HG03378 (cell line): Measurements from ENCODE around the gene ASCC2.
A peak's percentile ranks its signal among the peaks of the same experiment; 100 is the strongest.
"Not testable (repeated sequence)": the region's sequence is repeated elsewhere in the genome, so short reads cannot be mapped to it uniquely, and the experiment has no call there.

Source experiments
- ATAC-seq: cut with Tn5 transposase; IDR thresholded peaks from one replicate; pipeline ENCODE4 v1.9.1; 2021; ENCODE audit warnings: mild to moderate bottlenecking, moderate library complexity; ENCODE audit not compliant: unreplicated experiment

Gene ASCC2

GRCh38 chr22:29856496-29856895 lies 18.4 kb upstream of the ASCC2 start:
- no peak for ATAC-seq

GRCh38 chr22:29855611-29856181 lies 17.6 kb upstream of the ASCC2 start:
- ATAC-seq, result no peak

GRCh38 chr22:29854432-29854831 lies 16.4 kb upstream of the ASCC2 start:
- no peak for ATAC-seq

GRCh38 chr22:29848111-29848510 lies 10.0 kb upstream of the ASCC2 start:
- ATAC-seq, result no peak

- ATAC-seq, result no peak
Observed at GRCh38 chr22:29846290-29846689, 8.2 kb upstream of the ASCC2 start.

- ATAC-seq, result no peak
Observed at GRCh38 chr22:29842740-29843139, 4.7 kb upstream of the ASCC2 start.

- no peak for ATAC-seq
Observed at GRCh38 chr22:29842172-29842571, 4.1 kb upstream of the ASCC2 start.

GRCh38 chr22:29840498-29840897 lies 2.4 kb upstream of the ASCC2 start:
- no peak for ATAC-seq

- no peak for ATAC-seq
Observed at GRCh38 chr22:29839039-29839438, 965 bp upstream of the ASCC2 start.

GRCh38 chr22:29838599-29838956 lies 504 bp upstream of the ASCC2 start:
- peak; percentile 2 for ATAC-seq

GRCh38 chr22:29836791-29837370 lies 1.2 kb downstream of the ASCC2 start:
- not testable (repeated sequence) for ATAC-seq

GRCh38 chr22:29834046-29834445 lies 4.0 kb downstream of the ASCC2 start:
- ATAC-seq, result no peak

- ATAC-seq, result no peak
Observed at GRCh38 chr22:29833392-29833965, 4.6 kb downstream of the ASCC2 start.

GRCh38 chr22:29831958-29832357 lies 6.1 kb downstream of the ASCC2 start:
- ATAC-seq, result no peak

- no peak for ATAC-seq
Observed at GRCh38 chr22:29831186-29831921, 6.7 kb downstream of the ASCC2 start.

- no peak for ATAC-seq
Observed at GRCh38 chr22:29830585-29830984, 7.5 kb downstream of the ASCC2 start.

GRCh38 chr22:29827726-29828125 lies 10.3 kb downstream of the ASCC2 start:
- ATAC-seq, result not testable (repeated sequence)

GRCh38 chr22:29827091-29827490 lies 11.0 kb downstream of the ASCC2 start:
- no peak for ATAC-seq

- no peak for ATAC-seq
Observed at GRCh38 chr22:29825578-29825977, 12.5 kb downstream of the ASCC2 start.

- ATAC-seq, result no peak
Observed at GRCh38 chr22:29824677-29825076, 13.4 kb downstream of the ASCC2 start.

- peak; percentile 62 for ATAC-seq
Observed at GRCh38 chr22:29821291-29822016, 16.6 kb downstream of the ASCC2 start.

- no peak for ATAC-seq
Observed at GRCh38 chr22:29820961-29821290, 17.1 kb downstream of the ASCC2 start.
